Body of pancreas (tissue), 4 donors: ENCODE results near the gene SVBP.

ENCODE experiments used
- POLR2A ChIP-seq, 3 donors: fragments of 450-650 bp; IDR thresholded peaks; one replicate each; pipeline ENCODE4 v1.6.1; 2016; ENCODE audit warnings: antibody characterized with exemption in 3 of 3, mild to moderate bottlenecking in 2 of 3
- TF ChIP-seq, protein P1 (sequence below), 7 experiments: fragments of 450-650 bp in 4 of 7; fragments of 200-600 bp in 3 of 7; sonication (generic) in 3 of 7; IDR thresholded peaks; one replicate each; pipeline ENCODE4 v1.5.1; 2016 to 2019; ENCODE audit warnings: antibody characterized with exemption in 7 of 7

DNA sequence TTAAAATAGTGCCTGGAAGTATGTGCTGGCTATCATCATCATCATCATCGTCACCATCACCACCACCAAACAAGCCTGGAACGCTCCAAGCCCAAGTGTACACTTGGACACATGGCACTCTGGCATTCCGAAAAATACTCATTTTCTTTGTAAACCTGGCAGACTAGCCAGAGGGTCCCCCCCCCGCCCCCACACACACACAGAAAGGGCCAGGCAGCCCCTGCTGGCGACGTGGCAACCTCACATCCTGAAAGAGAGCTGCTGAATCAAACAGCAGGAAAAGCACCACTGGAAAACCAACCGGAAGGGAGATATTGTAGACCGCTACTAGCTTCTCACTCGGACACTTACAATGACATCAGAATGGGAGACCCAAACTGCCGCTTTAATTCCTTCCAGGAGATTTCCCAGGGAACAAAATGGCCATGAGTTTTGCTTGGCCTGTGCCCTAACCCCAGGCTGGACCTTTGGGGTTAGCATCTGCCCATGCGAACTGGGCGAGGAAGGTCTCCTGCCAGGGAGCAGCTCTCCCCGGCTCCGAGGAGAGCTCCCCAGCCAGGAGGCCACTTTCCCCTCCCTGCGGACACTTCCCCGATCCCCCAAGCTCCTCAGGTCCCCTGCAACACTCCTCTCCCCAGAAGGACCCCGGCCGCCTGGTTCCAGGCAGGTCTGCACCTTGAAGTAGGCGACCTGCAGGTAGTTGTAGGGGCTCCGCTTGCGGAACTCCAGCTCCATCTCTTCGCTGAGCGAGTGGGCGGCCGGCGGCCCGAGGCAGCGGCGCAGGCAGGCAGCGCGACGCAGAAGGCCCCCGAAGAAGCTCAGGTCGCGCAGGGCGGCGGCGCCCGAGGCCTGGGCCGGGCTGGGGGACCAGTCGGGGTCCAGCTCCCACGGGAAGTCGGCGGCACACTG, 51.1 kb downstream of the SVBP start:
- TF ChIP-seq, protein P1, sequence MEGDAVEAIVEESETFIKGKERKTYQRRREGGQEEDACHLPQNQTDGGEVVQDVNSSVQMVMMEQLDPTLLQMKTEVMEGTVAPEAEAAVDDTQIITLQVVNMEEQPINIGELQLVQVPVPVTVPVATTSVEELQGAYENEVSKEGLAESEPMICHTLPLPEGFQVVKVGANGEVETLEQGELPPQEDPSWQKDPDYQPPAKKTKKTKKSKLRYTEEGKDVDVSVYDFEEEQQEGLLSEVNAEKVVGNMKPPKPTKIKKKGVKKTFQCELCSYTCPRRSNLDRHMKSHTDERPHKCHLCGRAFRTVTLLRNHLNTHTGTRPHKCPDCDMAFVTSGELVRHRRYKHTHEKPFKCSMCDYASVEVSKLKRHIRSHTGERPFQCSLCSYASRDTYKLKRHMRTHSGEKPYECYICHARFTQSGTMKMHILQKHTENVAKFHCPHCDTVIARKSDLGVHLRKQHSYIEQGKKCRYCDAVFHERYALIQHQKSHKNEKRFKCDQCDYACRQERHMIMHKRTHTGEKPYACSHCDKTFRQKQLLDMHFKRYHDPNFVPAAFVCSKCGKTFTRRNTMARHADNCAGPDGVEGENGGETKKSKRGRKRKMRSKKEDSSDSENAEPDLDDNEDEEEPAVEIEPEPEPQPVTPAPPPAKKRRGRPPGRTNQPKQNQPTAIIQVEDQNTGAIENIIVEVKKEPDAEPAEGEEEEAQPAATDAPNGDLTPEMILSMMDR (IDR thresholded peaks at IDR 0.05), result peak in 5 of 7 experiments; percentile 21 to 56 (median 45)
- TF ChIP-seq POLR2A (IDR thresholded peaks at IDR 0.05), result no peak
